Fibroblast of gingiva (primary cell): ENCODE data around the gene CHST1.

Experiments used
- DNase-seq: peaks from one replicate; pipeline ENCODE4 v3.0.0-alpha.2; 2011; ENCODE audit warnings: low read depth

Gene CHST1

GRCh38 chr11:45644981-45645889, 20.2 kb downstream of the CHST1 start:
- DNase-seq = no peak

- DNase-seq = no peak
Measured at GRCh38 chr11:45643598-45644260, 21.7 kb downstream of the CHST1 start.

- DNase-seq = no peak
Measured at GRCh38 chr11:45641961-45642360, 23.5 kb downstream of the CHST1 start.

- no peak for DNase-seq
Measured at GRCh38 chr11:45638051-45638450, 27.4 kb downstream of the CHST1 start.

GRCh38 chr11:45635907-45636306, 29.5 kb downstream of the CHST1 start:
- no peak for DNase-seq

GRCh38 chr11:45625611-45626010, 39.8 kb downstream of the CHST1 start:
- DNase-seq = no peak

- no peak for DNase-seq
Measured at GRCh38 chr11:45624095-45624494, 41.3 kb downstream of the CHST1 start.

GRCh38 chr11:45622861-45623260, 42.6 kb downstream of the CHST1 start:
- DNase-seq = no peak

GRCh38 chr11:45622283-45622682, 43.1 kb downstream of the CHST1 start:
- no peak for DNase-seq

- DNase-seq = no peak
Measured at GRCh38 chr11:45621588-45621987, 43.8 kb downstream of the CHST1 start.

- DNase-seq = no peak
Measured at GRCh38 chr11:45620243-45620642, 45.2 kb downstream of the CHST1 start.

GRCh38 chr11:45618897-45619296, 46.5 kb downstream of the CHST1 start:
- no peak for DNase-seq

- no peak for DNase-seq
Measured at GRCh38 chr11:45617871-45618601, 47.4 kb downstream of the CHST1 start.

- DNase-seq = no peak
Measured at GRCh38 chr11:45616802-45617549, 48.4 kb downstream of the CHST1 start.

- DNase-seq = no peak
Measured at GRCh38 chr11:45615182-45615792, 50.1 kb downstream of the CHST1 start.

- DNase-seq = no peak
Measured at GRCh38 chr11:45614196-45614828, 51.1 kb downstream of the CHST1 start.

- DNase-seq = no peak
Measured at GRCh38 chr11:45610627-45611026, 54.8 kb downstream of the CHST1 start.

- DNase-seq = no peak
Measured at GRCh38 chr11:45609902-45610301, 55.5 kb downstream of the CHST1 start.

- no peak for DNase-seq
Measured at GRCh38 chr11:45609337-45609736, 56.1 kb downstream of the CHST1 start.

- no peak for DNase-seq
Measured at GRCh38 chr11:45607995-45608394, 57.4 kb downstream of the CHST1 start.
